Lung (tissue), 12 donors: ENCODE measurements around the gene RXRG. TPM values are rescaled to one million over a fixed set of nuclear protein-coding genes. Genes with fewer than 3 reads are reported as not detected.

Source experiments
- ATAC-seq: fragments of 200-7000 bp; cut with Tn5 transposase; one replicate; pipeline ENCODE4 v1.9.1; 2020; ENCODE audit warnings: moderate number of reproducible peaks; ENCODE audit not compliant: insufficient read depth, low FRiP score
- DNase-seq, 3 donors: peaks; one replicate each; pipeline ENCODE4 v3.0.0-alpha.2; 2013 to 2017
- H3K27ac ChIP-seq, 2 donors: one replicate each; pipeline ENCODE4 v1.5.1; 2013; ENCODE audit warnings: mild to moderate bottlenecking in 2 of 2, moderate library complexity in 2 of 2, control low read depth in 1 of 2, inconsistent platforms in 1 of 2, low read depth in 1 of 2, low read length in 1 of 2
- H3K27me3 ChIP-seq, 3 donors: one replicate each; pipeline ENCODE4 v1.5.1; 2013; ENCODE audit warnings: low read length in 2 of 3; ENCODE audit not compliant: control insufficient read depth in 3 of 3, insufficient read depth in 3 of 3
- H3K36me3 ChIP-seq, 4 donors: one replicate each; pipeline ENCODE4 v1.5.1; 2013; ENCODE audit warnings: low read length in 4 of 4, mild to moderate bottlenecking in 1 of 4, moderate library complexity in 1 of 4; ENCODE audit not compliant: control insufficient read depth in 4 of 4, insufficient read depth in 4 of 4
- H3K4me1 ChIP-seq, 5 donors: one replicate each; pipeline ENCODE4 v1.5.1; 2013; ENCODE audit warnings: low read length in 5 of 5, mild to moderate bottlenecking in 2 of 5, moderate library complexity in 1 of 5; ENCODE audit not compliant: control insufficient read depth in 5 of 5, insufficient read depth in 5 of 5
- H3K4me3 ChIP-seq: one replicate; pipeline ENCODE4 v1.5.1; 2013; ENCODE audit warnings: mild to moderate bottlenecking, control low read depth, moderate library complexity
- H3K9ac ChIP-seq, 2 donors: one replicate each; pipeline ENCODE4 v1.5.1; 2013; ENCODE audit warnings: low read length in 2 of 2, control low read depth in 1 of 2; ENCODE audit not compliant: insufficient read depth in 1 of 2
- H3K9me3 ChIP-seq, 4 donors: one replicate each; pipeline ENCODE4 v1.5.1; 2013; ENCODE audit warnings: low read length in 3 of 4, mild to moderate bottlenecking in 1 of 4, moderate library complexity in 1 of 4; ENCODE audit not compliant: control insufficient read depth in 4 of 4, insufficient read depth in 3 of 4
- CTCF ChIP-seq: IDR thresholded peaks from 2 replicates; pipeline ENCODE4 v1.5.1; 2012; ENCODE audit warnings: mild to moderate bottlenecking; ENCODE audit errors: control extremely low read depth, extremely low read depth
- WGBS, 2 donors: extraction: QIAGEN DNeasy Blood & Tissue Kit; methylation state at CpG; one replicate each; pipeline ENCODE4 v1.1.7; 2013; 5-methylcytosine and 5-hydroxymethylcytosine counted together
- polyA plus RNA-seq, 2 donors: library from polyadenylated mRNA; stranded (reverse); fragments of 200-250 nt; gene quantifications; one replicate each; pipeline ENCODE4 v1.2.1, GENCODE V29; 2013
- total RNA-seq, 2 donors: library from RNA; depleted of rRNA in 1 of 2; stranded (reverse); fragments of >200 nt in 1 of 2; gene quantifications; one replicate each; pipeline ENCODE4 v1.2.1, GENCODE V29; 2014 to 2021
- donor health status: control.
- donor health status: control.
- donor health status: Bipolar disorder and iron deficiency.
- donor health status: healthy.
- donor health status: DM: yes; HTN: yes; CAD: no.

The RXRG gene
- total and polyA plus RNA-seq, 4 donors, result 0.55 to 3.0 (median 1.7) TPM

- Histone ChIP-seq H3K27me3 (no peaks in the 10 kb centered on the region), H3K27ac (no peak overlapping the region), H3K4me3 (no peak overlapping the region), H3K4me1 (no peaks in the 10 kb centered on the region), H3K9me3 (no peaks in the 10 kb centered on the region), H3K36me3 (no peaks in the 10 kb centered on the region), H3K9ac (no peak overlapping the region)
- no peak for TF ChIP-seq CTCF
- no peak for DNase-seq
- ATAC-seq, result no peak
- WGBS, 2 donors, result 87 to 92% methylated on average over 4 of the region's 4 CpGs
Observed at GRCh38 chr1:165473081-165473480, 28.2 kb upstream of the RXRG start.

GRCh38 chr1:165468726-165469249 lies 23.9 kb upstream of the RXRG start:
- Histone ChIP-seq H3K4me3 (no peak overlapping the region), H3K36me3 (no peaks in the 10 kb centered on the region), H3K4me1 (no peaks in the 10 kb centered on the region), H3K9me3 (no peaks in the 10 kb centered on the region), H3K27ac (no peak overlapping the region), H3K9ac (no peak overlapping the region), H3K27me3 (no peaks in the 10 kb centered on the region)
- ATAC-seq (no peak), DNase-seq (no peak)
- WGBS, 2 donors, result 85 to 92% methylated on average over 6 of the region's 6 CpGs
- no peak for TF ChIP-seq CTCF

- WGBS, 2 donors, result 82 to 85% methylated on average over 2 of the region's 2 CpGs
- H3K4me1 ChIP-seq, result no peaks in the 10 kb centered on the region
- no peaks in the 10 kb centered on the region for H3K27me3 ChIP-seq
- ATAC-seq, result no peak
- DNase-seq, result no peak
- H3K9me3 ChIP-seq, result no peaks in the 10 kb centered on the region
- no peak overlapping the region for H3K4me3 ChIP-seq
- TF ChIP-seq CTCF, result no peak
- H3K9ac ChIP-seq, result no peak overlapping the region
- H3K27ac ChIP-seq, result no peak overlapping the region
- H3K36me3 ChIP-seq, result no peaks in the 10 kb centered on the region
Observed at GRCh38 chr1:165468253-165468652, 23.3 kb upstream of the RXRG start.

GRCh38 chr1:165467706-165468105 lies 22.8 kb upstream of the RXRG start:
- Histone ChIP-seq H3K9me3 (no peaks in the 10 kb centered on the region), H3K36me3 (no peaks in the 10 kb centered on the region), H3K9ac (no peak overlapping the region), H3K4me1 (no peaks in the 10 kb centered on the region), H3K27me3 (no peaks in the 10 kb centered on the region), H3K27ac (no peak overlapping the region), H3K4me3 (no peak overlapping the region)
- no peak for ATAC-seq
- 87 to 91% methylated on average over 7 of the region's 7 CpGs for WGBS, 2 donors
- DNase-seq, result no peak
- no peak for TF ChIP-seq CTCF
